ENCODE data around the gene ARPC1B. TPM values are rescaled to one million over a fixed set of nuclear protein-coding genes. Genes with fewer than 3 reads are reported as not detected.

ARPC1B gene
- total RNA-seq, result 358 and 500 TPM in 2 replicates

DNA sequence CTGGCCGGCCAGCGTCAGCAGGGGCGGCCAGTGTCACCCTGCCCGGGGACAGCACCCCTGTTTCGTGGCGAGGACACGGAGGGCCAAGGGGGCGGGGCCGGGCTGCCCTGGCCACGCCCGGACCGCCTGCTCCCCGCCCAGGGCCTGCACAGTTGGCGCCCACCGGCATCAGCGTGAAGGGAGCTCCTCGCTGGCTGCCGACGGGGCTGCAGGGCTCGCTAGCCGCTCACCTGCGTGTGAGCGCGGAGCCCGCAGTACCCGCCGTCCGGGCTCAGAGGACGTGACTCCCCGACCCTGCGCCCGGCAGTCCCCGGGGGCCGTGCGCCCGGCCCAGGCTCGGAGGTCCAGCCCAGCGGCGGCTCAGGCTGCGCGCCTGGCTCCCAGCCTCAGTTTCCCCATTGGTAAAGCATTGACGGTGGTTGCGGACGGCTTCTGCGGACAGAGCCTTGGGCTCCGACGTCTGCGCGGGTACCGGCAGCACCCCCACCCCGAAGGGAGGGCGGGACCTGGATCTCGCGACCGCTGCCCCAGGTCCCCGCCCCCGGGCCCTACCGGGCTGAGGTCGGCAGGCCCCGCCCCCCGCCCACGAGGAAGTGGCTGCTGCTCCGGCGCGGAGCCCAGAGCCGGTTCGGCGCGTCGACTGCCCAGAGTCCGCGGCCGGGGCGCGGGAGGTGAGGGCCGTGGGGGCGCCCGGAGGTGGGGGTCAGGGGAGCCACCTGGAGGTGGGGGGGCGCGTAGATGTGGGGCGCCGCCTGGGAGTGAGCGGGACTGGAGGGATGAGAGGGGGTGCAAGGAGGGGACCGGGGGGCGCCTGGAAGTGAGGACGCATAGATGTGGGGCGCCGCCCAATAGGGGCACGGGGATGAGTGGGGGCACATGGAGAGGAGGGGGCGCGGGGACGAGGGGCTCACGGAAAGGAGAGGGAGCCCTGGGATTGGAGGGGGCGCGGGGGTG lies at the start of gene ARPC1B:
TSS of gene ARPC1B (plus strand) at position 620 of the 954 bp plus-strand sequence. CDS start 10,985 bp downstream, outside the sequence.

DNA sequence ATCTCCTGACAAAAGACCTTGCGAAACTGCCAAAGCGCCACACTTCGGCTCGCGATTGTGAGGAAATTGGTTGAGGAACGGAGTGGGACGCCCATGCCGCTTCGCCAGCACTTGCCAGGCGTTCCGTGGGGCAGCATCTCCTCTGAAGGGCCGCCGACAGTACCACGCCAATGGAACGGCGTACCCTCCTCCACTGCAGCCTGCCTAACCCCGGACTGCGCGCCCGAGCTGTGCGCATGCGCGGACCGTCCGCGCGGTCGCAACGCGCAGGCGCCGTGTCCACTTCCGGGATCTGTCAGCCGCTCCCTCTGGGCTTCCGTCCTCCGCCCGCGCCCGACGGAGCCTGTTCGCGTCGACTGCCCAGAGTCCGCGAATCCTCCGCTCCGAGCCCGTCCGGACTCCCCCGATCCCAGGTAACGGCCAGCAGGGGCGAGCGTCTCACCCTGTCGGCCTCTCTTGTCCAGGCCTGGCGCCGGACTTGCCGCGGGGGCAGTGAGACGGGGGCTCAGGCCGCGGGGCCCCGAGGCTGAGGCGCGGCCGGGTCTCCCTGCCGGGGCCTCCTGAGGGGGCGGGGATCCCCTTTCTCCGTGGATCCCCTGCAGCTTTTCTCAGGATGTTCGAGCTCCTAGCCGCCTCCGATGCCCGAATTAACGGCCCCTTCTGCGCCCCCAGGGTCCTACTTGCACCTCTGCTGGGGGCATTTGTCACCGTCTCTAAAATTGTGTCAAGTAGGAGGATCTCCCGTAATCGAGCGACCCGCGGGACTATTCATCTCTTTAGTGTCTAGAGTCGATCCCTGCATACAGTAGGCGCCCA lies 48.7 kb upstream of the ARPC1B start, which contains the start of gene ARPC1A:
TSS of gene ARPC1A (plus strand) at position 307 of the 816 bp plus-strand sequence. CDS start 7,456 bp downstream, outside the sequence.

DNA sequence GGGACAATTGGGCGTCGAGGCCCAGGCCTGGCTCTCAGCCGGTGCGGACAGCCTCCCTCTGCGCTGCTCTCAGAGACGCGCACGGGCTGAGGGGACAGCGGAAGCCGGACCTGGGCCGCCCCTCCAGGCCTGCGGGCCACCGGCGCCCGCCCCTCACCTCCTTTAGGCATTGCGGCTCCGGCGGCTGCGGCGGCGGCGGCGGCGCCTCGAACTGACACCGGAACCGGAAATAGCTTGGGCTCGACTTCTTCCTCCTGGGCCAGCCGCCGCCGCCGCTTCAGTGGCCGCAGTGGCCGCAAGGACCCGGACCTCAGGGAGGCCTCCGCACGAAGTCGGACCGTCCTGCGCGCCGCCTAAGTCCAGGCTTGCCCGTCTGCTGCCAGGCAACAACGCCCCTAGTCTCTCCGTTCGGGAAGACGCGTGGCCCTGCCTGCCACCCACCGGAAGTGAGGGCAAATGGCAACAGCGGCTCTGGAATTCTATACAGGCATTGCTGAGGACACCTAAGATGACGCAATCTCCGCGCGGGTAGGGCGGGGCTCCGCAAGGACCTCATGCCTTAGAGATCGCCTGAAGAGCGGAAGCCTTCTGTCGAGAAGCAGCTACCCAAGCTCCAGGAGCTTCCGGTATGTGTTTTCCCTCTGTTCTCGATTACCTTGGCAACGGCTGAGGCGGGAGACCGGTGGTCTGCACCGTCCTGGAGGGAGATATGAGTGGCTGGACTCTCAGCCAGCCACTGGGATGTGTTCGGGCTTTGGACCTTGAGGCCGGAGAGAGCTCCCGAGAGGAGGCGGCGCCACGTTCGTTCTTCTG lies 34.1 kb downstream of the ARPC1B start, which contains the start of the genes BUD31 and PDAP1:
TSS of gene BUD31 (plus strand) at position 591 of the 813 bp plus-strand sequence. CDS start 2,124 bp downstream, outside the sequence.
TSS of gene PDAP1 (minus strand) at position 219 of the 813 bp plus-strand sequence. CDS start at position 170, 49 bp downstream.

DNA sequence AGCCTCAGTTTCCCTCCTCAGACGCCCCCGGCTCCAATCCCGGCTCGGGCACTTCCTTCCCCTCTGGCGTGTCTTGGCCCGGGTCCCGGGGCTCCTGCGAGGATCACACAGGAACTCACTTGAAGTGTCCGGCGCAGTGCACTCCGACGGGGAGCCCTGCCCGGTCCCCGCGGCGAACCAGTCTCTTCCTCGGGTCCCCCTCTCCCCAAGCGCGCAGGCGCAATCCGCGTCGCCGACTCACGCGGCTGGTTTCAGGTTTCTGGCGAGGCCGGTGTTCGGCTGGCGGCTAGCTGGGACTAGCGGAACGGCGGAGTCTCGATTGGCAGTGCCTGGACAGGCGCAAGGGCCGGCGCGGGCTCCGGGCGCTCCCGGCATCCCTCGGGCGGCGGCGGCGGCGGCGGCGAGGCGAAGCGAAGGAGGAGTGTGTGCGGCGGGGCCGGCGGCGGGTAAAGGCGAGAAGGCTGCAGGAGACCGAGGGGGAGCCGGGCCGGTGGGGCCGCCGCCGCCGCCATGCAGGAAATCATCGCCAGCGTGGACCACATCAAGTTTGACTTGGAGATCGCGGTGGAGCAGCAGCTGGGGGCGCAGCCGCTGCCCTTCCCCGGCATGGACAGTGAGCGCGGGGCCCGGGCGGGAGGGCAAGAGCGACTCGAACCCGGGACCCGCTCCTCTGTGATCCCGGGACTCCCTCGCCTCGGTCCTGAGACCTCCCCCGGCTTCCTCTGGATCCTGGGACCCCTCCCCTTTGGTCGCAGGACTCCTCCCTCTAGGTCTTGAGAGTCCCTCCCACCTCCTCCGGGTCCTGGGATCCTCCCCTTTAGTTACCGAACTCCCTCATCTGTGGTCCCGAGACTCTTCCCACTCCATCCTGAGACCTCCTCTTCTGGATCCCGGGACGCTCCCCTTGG lies 64.3 kb downstream of the ARPC1B start, which contains the start of the genes CPSF4 and PTCD1:
TSS of gene CPSF4 (plus strand) at position 371 of the 908 bp plus-strand sequence. CDS start at position 511, 140 bp downstream.
TSS of gene PTCD1 (minus strand) at position 226 of the 908 bp plus-strand sequence. CDS start 3,556 bp downstream, outside the sequence.

Other genes starting within 250 kb of the ARPC1B start
- 28.9 and 33.3 TPM in 2 replicates for gene SMURF1, start 230.6 kb upstream of the ARPC1B start, total RNA-seq
- not detected in 2 replicates for gene KPNA7, start 166.6 kb upstream of the ARPC1B start, total RNA-seq
- 0.33 and 0.38 TPM in 2 replicates for gene MYH16, start 101.9 kb upstream of the ARPC1B start, total RNA-seq
- gene ARPC1A, start 48.8 kb upstream of the ARPC1B start, total RNA-seq, result 229 and 236 TPM in 2 replicates
- gene PDAP1, start 33.9 kb downstream of the ARPC1B start, total RNA-seq, result 63.8 and 67.6 TPM in 2 replicates
- 86.2 and 88.4 TPM in 2 replicates for gene BUD31, start 34.2 kb downstream of the ARPC1B start, total RNA-seq
- gene PTCD1, start 64.1 kb downstream of the ARPC1B start, total RNA-seq, result 5.0 and 6.9 TPM in 2 replicates
- 33.6 and 34.2 TPM in 2 replicates for gene CPSF4, start 64.2 kb downstream of the ARPC1B start, total RNA-seq
- 761 and 818 TPM in 2 replicates for gene ATP5MF, start 91.4 kb downstream of the ARPC1B start, total RNA-seq
- 5.2 and 8.8 TPM in 2 replicates for gene ZNF789, start 98.2 kb downstream of the ARPC1B start, total RNA-seq
- 29.1 and 34.4 TPM in 2 replicates for gene ZNF394, start 125.6 kb downstream of the ARPC1B start, total RNA-seq
- 12.2 and 13.4 TPM in 2 replicates for gene ZKSCAN5, start 129.9 kb downstream of the ARPC1B start, total RNA-seq
- 5.6 and 5.7 TPM in 2 replicates for gene FAM200A, start 177.4 kb downstream of the ARPC1B start, total RNA-seq
- gene ZNF655, start 183.9 kb downstream of the ARPC1B start, total RNA-seq, result 7.2 and 10.9 TPM in 2 replicates
- not detected in 2 replicates for gene TMEM225B, start 223.5 kb downstream of the ARPC1B start, total RNA-seq
- 11.8 and 13.1 TPM in 2 replicates for gene ZSCAN25, start 242.2 kb downstream of the ARPC1B start, total RNA-seq